Right ventricle myocardium superior (tissue), 1 donor: ENCODE results near the gene SERPINH1. TPM values are rescaled to one million over a fixed set of nuclear protein-coding genes. Genes with fewer than 3 reads are reported as not detected.

Experiments used
- ATAC-seq: fragments of 200-7000 bp; cut with Tn5 transposase; one replicate; pipeline ENCODE4 v1.9.1; 2020; ENCODE audit warnings: mild to moderate bottlenecking; ENCODE audit not compliant: poor library complexity
- DNase-seq: peaks from one replicate; pipeline ENCODE4 v3.0.0-alpha.2; 2020
- intact Hi-C: fragments of 100-400 bp; cut with DNase I; formaldehyde crosslinking; loops from one replicate; pipeline ENCODE4 v1.11.2; 2022
- total RNA-seq: library from RNA; stranded (reverse); fragmentation: NEBNext Ultra II Directional; extraction: Animal tissue kit (Norgen Biotek cat#: 25700); gene quantifications from one replicate; pipeline ENCODE4 v1.2.1, GENCODE V29; 2021
- donor health status: DM: no; HTN: yes; CAD: no; lungs with severe emphysema.

Gene SERPINH1
- total RNA-seq, 1 donor from 2014 or later, result 54.0 TPM

DNA sequence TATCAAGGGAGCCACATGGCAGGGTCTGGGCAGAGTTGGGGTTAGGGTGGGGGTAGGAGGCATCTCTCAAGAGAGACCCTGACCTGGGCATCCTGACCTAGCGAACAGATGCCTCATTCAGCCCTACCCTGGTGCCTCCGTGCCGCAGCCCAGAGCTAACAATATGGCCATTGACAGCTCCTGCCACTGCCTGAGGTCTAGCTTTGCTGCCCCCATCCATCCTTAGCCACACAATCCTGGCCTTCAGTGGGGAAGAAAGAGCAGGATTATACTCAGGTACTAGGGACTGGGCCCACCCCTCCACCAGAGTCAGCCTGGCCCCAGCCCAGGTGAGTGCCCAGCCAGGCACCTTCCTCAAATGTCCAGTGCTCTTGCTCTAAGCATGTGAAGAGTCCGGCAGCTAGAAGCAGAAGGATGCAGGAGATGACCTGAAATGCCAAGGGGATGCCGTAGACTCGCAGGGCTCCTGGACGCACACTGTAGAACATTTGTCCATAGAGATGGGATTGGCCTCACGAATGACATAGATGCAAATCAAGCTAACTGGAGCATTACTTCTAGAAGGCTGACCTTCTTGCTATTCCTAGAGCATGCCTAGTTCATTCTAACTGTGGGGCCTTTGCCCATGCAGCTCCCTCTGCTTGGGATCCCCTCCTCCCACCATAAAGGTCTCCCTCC, 13.3 kb upstream of the SERPINH1 start:
- ATAC-seq, result no peak
- DNase-seq, result no peak
- intact Hi-C loops, result loop anchor here (2.0 to 10.0 kb wide), 3 partner anchors 30 to 159 kb away; partner anchors contain the start of gene MAP6

DNA sequence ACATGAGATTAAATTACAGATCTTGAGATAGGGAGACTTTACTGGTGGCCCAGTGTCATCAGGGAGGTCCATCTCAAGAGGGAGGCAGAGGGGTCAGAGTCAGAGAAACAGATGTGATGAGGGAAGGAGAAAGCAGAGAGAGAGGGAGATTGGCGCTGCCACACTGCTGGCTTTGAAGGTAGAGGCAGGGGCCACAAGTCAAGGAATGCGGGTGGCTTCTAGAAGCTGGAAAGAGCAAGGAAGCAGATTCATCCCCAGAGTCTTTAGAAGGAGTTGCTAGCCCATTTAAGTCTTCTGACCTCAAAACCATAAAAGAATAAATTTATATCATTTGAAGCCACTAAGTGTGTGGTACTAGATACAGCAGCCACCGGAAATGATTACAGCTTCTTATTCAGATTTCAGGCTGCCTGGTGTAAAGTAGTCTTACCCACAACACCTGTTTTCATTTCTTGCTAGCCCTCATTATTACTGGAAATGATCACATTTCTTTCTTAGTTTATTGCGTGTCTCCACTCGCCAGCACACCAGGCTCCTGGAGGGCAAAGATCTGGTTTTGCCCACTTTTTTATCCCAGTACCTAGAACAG, 12.6 kb upstream of the SERPINH1 start:
- no peak for ATAC-seq
- no peak for DNase-seq
- intact Hi-C loops, result loop anchor here (2.0 to 10.0 kb wide), 3 partner anchors 29 to 158 kb away; partner anchors contain the start of gene MAP6

DNA sequence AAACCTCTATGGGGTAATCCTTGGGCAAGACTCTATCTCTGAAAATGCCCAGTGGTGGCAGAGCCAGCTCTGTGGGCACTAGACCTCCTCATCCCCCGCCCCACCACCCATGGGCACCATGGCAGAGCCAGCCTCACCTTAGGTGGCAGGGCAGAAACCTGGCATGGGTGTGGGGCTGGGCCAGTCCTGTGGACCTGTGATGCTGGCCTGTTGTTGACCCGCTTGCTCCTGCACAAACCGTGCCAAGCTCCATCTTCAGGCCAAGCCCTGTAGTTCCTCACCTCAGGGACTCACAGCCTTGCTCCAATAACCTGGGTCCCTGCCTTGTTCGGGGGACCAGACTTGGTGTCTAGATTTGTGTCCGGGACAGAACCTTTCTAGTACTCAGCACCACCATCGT, 8.9 kb upstream of the SERPINH1 start:
- ATAC-seq (no peak), DNase-seq (no peak)
- intact Hi-C loops, result no loop called here

DNA sequence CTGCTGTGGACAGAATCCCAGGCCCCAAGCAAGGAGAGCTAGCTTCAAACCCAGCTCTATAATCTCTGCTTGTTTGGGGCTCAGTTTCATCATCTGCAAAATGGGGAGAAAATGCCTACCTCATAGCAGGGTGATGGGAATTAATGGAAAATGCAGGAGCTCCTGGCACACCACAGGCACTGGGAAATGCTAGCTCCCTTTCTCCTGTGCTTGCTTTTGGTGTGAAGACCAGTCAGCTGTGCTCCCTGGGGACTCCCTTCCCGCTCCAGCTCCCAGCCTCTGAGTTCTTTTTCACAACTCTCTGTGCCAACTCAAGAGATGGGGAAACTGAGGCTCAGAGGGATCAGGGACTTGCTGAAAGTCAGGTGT, 8.2 kb upstream of the SERPINH1 start:
- ATAC-seq (peak; percentile 18), DNase-seq (peak; percentile 59)
- intact Hi-C loops, result no loop called here

DNA sequence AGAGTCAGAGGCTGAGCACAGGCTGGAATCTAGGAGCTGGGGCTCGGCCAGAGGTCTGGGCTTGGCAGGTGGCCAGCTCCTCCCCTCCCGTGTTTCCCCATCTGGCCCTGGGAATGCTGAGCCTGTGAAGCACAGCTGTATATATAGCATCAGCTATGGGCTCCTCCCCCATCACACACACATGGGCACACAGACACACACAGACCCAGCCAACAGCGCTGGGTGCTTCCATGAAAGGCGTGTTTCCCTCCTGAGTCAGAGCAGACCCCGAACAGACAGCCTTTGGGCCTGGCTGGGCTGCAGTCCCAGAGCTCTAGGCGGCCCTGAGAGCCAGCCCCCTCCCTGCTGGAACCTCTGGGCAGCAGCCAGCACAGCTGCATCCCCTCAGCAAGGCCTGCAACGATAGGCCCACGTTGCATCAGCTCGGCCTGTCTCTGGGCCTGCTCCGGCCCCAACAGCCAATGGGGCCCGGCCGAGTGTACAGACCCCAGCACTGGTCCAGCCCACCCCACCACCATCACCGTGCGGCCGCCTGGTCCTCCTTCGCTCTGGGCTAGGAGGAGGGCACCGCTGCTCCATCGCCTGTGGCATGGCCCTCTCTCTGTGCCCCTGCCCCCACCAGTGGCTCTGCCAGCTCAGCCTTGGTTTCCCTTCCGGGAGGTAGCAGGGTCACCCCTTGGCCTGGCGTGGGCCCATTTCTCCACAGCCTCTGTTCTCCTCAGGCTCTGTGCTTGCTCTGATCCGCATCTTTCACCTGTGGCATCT, 7.6 kb upstream of the SERPINH1 start:
- DNase-seq (peak; percentile 96), ATAC-seq (peak; percentile 87)
- intact Hi-C loops, result no loop called here

DNA sequence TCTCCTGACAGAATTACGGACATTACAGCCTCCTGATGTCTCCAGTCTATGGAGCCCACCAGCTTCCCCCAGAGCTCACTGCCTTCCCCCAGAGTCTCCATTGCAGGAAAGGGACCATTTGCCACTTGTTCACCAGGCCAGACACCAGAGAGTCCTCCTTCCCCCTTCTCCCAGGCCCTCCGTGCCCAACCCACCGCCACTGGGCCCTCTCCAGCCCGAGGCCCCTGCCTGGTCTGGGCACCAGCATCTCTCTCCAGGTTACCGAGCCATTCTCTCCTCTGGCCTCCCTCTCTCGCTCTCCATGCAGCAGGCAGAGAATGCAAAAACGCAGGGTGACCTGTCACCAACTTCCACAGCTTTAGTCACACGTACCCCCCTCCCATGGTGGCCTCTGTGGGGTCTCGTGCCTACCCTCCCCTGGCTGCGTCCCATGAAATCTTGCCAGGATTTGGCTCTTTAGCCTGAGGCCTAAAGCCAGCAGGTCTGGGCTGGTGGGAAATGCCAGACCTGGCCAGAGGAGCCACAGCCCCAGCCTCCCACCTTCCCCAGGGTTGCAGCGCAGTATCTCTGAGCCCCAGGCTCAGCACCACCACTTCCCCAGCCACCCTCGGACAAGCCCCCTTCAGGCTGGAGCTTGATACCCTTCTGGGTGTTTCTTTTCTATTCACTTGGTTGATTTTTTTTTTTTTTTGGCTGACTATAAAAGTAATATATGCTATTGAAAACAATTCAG, 6.8 kb upstream of the SERPINH1 start:
- DNase-seq, result no peak
- intact Hi-C loops, result no loop called here
- no peak for ATAC-seq

DNA sequence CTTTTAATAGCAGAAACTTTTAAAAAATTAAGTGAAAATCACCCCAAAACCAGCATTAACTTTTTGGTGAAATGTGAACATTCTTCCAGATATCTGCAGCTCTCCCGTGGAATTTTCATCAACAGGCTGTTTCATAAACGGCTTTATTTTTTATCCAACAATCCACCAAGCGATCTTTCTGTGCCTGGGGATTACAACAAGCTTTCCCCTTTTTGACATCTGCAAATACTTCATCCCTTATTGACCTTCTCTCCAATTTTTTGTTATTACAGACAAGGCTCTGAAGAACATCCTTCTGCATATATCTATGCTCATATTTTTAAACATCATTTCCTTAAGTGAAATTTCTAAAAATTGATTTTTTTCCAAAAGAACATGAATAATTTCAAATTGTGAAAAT, 5.8 kb upstream of the SERPINH1 start:
- DNase-seq, result no peak
- no peak for ATAC-seq
- intact Hi-C loops, result no loop called here

DNA sequence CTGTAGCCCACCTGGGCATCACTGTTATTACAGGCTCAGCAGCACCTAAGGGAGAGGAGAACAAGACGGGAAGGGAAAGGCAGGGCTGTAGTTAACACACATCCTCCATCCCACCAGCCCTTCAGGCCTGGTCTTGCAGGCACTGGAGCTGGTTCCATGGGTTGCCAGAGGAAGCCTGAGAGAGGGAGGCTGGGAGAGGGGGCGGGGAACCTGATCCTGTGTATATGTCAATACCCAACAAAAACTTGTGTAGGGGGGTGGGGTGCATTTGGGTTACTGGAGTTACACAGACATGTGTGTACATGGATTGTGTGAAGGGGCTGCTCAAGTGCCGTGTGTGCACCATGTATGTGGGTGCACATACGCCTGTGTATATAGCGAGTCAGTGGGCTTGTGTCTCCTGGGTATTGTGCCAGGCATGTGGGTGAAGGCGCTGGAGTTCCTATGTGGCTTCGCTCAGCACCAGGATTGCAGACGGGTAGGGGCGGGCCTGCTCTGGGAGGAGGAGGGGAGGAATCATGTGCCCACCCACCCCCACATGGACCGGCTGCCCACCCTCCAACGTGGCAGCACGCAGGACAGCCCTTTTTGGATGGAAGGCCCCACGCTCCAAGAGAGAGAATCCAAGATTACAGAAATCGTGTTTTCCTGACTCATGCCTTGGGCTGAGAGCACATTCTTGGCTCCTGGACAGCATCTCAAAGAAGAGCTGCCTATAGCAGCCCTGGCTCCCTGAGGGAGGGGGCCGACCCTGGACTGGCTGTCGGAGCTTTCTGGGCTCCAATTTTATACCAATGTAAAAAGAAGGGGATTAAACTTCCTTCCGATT, 4.2 kb upstream of the SERPINH1 start:
- ATAC-seq, result peak; percentile 6
- intact Hi-C loops, result no loop called here
- peak; percentile 67 for DNase-seq

DNA sequence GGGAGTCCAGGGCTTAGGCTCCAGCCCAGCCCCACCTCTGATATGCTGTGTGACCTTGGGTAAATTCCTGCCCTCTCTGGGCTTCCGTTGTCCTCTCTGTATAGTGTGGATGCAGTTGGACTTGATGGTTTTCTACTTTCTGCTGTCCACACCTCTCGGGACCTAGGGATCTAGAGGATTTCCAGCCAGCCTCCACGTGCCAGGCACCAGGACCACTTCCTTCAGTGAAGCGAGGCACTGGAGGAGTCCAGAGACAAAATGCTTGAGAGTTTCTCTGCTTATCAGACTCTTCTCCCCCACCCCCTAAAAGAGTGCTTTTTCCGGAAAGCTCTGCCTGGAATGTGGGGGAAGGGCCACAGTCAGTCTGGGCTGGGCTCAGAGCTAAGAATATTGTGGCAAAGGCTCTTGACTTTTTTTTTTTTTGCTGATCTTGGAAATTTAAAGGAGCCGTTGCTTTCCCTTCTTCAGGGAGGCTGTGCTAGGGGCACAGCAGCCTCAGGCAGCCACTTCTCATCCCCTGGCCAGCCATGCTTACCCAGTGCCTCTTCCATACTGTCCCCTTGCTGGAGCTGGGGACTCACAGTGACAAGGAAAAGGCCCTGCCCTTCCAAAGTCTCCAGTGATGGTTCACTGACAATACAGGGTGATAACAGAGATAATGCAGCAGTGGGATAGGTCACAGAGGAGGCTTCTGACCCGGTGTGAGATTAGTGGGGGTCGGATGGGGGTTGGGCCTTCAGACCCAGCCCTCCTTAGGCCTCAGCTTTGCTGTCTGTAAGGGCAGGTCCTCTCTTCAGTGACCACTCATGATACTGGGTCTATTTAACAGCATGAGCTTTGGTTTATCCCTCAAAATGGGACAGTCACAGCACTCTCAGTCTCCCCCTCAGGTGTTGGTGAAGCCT, 2.9 kb upstream of the SERPINH1 start:
- intact Hi-C loops, result no loop called here
- ATAC-seq, result peak; percentile 3
- DNase-seq, result peak; percentile 67

DNA sequence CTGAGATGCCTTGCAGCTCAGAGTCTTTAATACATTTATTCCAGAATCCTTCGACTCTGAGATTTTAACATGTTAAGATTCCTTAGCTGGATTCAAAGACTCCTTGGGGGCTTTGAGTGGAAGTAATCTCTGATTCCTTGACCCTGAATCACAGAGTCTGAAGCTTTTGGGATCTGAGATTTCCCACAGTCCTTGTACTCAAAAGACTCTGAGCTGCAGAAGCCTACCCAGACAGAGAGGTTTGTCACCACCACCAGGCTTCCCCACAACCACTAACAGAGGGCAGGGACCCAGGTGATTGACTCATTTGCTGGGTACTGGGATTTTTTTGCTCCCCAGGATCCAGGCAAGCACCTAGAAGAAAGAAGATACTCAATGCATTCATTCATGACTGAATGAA, 1.4 kb upstream of the SERPINH1 start:
- intact Hi-C loops, result no loop called here
- DNase-seq (no peak), ATAC-seq (no peak)

DNA sequence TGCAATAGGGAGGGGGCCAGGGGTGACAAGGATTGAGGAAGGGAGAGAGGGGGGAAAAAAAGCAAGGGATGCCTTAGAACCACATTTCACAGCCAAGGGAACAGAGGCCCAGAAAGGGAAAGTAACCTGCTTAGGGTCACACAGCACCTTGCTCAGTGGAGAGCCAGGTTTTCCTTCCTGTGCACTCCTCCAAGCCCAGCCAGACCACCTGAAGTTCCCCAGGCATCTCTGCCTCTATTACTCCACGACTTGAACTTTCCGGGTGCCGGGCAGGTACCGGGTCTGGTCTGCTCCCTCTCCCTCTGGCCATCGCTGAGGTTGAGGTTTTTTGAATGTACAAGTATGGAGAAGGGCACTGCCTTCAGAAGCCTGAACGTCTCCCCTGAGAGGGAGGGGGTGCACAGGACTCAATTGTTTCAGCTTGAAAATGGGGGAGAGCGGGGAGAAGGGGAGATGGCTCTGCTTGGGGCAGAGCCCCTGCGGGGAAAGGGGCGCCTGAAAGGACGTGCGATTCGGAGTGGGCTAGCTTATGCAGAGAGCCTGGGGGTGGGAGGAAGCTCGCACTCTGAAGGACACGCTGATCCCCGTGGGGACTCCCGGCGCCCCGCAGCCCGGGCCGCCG, 516 bp upstream of the SERPINH1 start:
- ATAC-seq (no peak), DNase-seq (peak; percentile 30)
- intact Hi-C loops, result no loop called here

DNA sequence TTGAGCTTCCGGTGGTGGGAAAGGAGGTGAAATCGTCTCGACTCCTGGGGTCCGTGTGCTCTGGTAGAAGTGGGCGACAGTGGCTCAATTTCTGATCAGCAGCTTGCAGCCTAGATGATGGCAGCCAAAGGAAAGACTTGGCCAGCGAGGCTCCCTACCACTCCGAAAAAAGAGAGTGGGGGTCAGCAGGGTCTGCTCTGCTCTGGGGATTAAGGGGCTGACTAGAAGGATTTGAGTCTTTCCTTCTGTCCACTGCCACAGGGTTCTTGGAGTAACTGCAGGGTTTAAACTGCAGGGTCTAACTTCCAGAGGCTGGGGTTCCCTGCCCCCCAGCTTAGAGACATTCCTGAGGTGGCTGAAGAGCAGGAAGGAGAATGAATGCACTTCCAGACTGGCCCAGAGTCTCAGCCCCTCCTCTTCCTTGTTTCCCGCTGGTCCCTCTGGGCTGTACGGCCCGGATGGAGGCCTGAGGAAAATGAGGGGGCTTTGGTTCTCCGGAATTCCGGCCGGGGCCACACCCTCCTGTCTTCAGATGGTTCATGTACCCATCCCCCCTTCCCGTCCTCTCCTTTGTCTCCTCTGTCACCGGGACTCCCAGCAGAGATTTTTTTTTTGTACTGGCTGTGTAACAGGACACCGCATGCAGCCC, 907 bp downstream of the SERPINH1 start:
- ATAC-seq (peak; percentile 2), DNase-seq (peak; percentile 71)
- intact Hi-C loops, result no loop called here

DNA sequence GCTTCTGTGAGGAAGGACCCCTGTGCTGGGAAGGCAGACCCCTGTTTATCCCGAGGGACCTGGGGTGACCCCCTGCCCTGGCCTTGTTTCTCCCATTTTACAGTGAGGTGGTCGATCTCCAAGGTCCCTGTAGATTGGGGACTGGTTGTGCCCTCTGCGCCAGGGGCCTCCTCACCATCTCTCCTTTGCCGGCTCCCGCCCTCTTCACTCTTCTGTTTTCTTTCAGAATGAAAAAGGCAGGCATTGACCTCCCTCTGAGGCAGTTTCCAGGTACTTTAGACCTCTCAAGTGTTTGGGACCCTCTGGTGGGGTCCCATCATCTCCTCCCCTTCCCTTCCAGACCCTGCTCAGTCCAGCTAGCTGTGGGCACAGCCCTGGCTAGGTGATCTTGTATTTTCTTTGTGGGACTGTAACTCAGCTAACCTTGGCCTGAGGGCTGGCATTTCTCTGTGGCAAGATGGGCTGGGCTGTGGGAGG, 1.5 kb downstream of the SERPINH1 start:
- DNase-seq (no peak), ATAC-seq (no peak)
- intact Hi-C loops, result no loop called here

DNA sequence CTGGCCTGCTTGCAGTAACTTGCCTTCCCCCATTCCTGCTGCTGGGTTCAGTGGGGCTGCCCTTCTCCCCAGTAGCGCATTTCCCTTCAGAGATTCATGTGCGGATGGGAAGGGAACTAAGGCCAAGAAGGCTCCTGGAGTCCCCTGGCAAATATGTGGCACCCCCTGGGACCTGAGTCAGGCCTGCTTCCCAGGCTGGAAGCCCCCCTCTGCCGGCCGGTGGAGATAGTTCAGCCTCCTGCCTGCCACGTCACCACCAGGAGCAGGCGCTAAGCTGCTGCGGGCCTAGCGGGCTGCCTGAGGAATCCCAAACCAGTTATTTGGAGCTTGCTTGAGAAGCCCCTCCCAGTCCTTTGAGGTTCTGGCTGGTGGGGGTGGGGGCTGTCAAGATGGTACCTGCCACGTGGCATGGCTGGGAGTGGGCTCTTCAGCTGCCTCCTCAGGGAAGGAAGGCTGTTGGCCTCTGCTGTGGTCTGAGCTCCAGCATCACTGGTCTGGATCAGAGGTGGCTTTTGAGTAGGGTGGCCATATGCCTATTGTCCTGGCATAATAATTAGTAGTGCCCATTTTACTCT, 2.0 kb downstream of the SERPINH1 start:
- DNase-seq (peak; percentile 75), ATAC-seq (no peak)
- intact Hi-C loops, result no loop called here

DNA sequence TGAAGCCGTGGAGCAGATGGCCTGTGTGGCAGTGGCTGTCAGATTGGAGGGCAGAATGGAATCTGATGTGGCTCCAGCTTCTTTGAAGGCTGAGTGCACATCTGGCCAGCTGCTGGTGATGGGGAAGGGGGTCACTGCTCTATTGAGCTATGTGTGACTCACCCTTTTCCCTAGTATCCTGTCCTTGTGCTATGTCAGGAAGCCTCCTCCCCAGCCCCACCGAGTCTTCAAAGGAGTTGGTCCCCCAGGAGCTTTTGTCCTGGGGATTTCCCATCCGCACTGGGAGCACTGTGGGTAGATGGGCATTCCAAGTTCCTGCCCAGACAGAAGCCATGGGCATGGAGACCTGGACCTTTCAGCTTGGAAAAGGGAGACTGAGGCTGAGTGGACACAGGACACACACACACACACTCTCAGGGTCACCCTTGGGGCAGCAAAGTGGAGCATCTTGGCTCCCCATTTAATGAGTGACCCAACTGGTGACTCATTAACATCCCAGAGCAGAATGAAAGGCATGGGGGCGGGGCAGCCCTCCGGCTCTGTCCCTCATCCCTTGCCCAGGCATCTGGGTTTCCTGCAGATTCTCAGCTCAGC, 3.3 kb downstream of the SERPINH1 start:
- ATAC-seq, result peak; percentile 23
- peak; percentile 78 for DNase-seq
- intact Hi-C loops, result no loop called here
